RPMI8226 (cell line): ENCODE measurements around the gene FOXP4.

Experiments
- DNase-seq: peaks from one replicate; pipeline ENCODE4 v3.0.0-alpha.2; 2015

Gene FOXP4

GRCh38 chr6:41634657-41635056 lies 88.5 kb downstream of the FOXP4 start:
- no peak for DNase-seq

GRCh38 chr6:41635365-41635764 lies 89.2 kb downstream of the FOXP4 start:
- no peak for DNase-seq

DNA sequence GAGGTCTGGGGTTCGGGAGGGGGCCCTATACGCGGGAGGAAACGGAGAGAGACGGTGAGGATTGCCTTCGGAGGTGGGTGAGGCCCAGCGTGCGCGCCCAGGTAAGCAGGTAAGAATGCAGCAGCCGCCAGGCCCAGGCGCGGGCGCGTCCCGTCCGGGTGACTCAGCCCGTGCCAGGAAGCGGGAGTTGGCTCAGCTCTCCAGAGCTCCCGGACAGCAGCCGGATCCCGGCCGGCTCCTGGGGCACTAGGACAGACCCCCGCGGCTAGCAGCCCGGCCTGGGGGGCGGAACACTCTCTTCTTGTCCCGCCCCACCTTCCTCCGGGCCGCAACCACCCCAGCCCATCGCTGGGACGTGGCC lies 90.6 kb downstream of the FOXP4 start:
- DNase-seq: no peak

- DNase-seq: no peak
Observed at GRCh38 chr6:41637194-41638001, 91.2 kb downstream of the FOXP4 start.

GRCh38 chr6:41638002-41638934 lies 92.1 kb downstream of the FOXP4 start, which contains the start of gene MDFI:
TSS of gene MDFI (plus strand) at chr6:41638468. CDS start at chr6:41638750, 282 bp downstream.
- no peak for DNase-seq

DNA sequence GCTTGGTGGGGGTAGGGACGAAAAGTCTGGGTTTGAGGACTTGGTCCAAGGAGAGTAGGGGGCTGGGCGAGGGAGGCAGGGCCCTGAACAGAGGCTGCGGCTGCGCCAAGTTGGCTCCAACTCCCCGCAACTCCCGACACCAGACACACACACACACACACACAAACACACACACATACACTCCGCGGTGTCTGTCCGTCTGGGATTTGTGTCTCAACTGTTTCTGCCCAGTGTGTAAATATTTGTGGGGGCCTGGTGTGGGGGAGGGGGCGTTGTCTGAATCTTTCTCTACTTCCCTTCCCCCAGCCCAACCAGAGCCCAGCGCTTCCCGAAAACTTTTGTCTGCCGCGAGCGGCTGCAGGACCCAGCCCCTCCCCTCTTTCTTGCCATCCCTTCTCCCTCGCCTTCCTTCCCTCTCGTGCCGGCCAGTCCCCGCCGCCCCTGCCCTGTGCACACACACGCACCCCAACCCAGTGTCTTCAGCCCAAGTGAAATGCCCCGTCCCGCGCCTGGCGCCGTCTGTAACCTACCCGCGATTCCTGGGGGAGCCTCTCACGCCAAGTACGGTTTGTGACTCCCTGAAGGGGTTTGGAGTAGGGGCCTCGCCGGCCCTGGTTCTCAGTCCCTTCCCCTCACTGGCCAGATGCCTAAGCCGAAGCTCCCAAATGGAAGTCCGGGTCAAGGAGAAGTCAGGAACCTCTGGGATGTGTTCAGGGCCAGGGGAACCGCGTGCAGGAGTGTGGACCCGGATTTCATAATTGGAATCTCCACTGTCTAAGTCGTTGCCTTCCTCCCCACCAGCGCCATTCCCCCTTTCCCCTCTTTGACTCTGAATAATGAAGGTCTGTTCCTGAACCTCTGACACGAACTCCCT lies 93.0 kb downstream of the FOXP4 start:
- no peak for DNase-seq

DNA sequence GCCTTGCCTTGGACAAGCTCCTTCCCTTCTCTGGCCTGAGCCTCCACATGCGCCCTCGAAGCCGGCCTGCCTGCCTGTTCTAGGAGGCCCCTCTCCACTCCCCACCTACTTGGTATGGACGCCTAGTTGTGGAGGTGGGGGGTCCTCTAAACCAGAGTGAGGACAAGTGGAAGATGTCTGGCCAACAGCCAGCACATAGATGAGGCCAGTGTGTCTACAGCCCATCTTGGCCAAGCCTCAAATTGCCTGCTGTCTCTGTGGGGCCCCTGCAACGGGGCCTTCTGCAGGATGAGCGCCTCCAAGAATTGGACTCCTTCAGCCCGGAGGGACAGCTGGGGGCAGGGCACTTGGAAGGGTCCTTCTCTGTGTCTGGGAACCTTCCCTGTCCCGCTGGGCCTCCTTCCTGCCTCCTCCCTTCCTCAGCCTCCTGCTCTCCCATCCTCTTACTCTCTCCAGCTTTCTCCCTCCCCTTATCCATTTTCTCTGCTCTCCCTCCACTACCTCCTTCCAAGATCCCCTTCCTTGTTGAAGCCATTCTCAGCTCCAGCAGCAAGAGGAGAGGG lies 93.7 kb downstream of the FOXP4 start:
- no peak for DNase-seq

GRCh38 chr6:41640426-41640825 lies 94.2 kb downstream of the FOXP4 start:
- no peak for DNase-seq

DNA sequence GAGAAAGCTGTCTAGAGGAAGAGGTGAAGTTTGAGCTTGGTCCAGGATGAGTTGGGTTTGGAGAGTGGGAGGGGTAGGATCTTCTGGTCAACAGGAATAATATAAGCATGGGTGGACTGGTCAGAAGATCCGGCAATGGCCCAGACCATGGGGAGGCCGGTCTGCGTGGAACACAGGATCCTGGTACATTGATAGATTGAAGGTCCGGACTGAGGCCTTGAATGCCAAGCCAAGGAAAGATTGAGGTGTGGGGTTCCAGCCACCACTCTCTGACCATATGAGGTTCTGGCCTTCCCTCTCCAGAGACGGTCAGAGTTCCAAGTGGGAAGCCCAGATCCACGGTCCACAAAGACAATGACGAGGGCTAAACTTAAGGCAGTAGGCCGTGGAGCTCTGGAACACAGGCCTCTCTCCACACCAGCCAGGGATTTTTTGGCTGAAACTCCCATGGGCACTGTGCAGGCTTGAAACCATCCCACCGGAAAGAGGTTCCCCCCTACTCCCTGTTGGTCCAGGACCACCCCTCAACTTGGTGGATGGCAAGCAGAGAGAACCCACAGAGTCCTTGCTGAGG lies 95.3 kb downstream of the FOXP4 start:
- DNase-seq: no peak

DNA sequence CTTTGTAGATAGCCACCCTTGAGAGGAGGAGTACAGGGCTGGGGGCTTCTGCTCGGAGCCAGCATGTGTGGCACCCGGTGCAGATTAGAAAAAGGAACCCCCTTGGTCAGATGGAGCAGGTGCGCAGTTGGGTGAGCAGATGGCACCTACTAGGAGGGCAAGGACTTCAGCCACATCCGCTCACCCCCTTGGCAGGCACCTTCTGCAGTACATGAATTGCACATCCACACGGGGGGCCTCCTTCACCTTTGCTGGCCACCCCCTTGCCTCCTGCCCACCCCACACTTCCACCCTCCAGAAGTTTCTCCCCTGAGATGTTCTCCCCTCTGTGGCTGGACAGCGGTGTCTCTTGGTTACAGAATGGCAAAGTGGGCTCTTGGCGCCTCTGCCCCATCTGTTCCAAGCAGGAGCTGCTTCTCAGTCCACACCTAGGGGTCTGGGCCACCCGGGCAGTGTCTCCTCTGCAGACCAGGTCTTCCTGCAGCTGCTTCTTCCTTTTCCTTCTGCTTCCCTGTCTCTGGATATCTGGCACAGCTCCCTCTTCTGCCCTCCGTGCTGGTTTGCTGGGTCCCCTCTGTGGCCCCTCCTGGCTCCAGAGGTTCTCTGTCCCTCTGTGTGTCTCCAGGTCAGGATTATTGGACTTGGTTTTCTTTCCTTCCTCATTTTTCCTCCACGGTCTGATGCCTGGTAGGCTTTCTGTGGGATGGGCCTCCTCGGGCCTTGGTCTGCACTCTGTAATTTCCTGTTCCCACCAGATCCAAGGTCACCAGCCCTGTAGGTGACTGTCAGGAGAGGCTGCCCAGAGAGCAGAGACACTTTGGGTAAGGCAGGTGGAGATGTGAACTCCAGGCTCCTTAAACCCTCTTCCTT lies 96.1 kb downstream of the FOXP4 start:
- DNase-seq: no peak

GRCh38 chr6:41642960-41643898 lies 97.0 kb downstream of the FOXP4 start:
- no peak for DNase-seq

GRCh38 chr6:41643899-41644269 lies 97.7 kb downstream of the FOXP4 start:
- no peak for DNase-seq

- no peak for DNase-seq
Observed at GRCh38 chr6:41644297-41644879, 98.2 kb downstream of the FOXP4 start.

DNA sequence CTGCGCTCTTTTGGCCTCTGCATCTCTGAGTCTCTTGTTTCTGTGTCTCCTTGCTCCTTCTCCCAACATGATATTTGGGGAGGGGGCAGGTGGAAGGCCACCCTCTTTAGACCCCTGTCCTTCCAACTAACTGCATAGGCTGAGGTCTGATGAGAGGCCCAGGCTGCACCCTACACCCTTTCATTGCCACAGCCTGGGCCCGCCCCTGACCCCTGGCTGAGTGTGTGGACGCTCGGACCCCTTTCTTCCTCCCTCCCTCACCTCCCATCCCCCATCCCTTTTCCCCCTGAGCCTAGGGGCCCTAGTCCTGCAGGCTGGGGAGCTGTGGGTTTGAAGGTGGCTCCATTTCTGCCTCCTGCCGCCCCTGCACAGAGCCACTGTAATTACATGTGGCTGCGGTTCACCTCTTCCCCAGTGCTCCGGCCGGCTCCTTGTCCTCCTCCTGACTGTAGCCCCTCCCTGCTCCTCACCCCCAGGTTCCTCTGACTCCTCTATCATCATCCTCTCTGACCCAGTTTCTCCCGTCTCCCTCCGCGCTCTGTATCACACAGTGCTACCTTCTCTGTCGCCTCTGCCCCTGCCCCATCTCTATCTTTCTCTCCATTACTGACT lies 98.9 kb downstream of the FOXP4 start:
- DNase-seq: no peak

DNA sequence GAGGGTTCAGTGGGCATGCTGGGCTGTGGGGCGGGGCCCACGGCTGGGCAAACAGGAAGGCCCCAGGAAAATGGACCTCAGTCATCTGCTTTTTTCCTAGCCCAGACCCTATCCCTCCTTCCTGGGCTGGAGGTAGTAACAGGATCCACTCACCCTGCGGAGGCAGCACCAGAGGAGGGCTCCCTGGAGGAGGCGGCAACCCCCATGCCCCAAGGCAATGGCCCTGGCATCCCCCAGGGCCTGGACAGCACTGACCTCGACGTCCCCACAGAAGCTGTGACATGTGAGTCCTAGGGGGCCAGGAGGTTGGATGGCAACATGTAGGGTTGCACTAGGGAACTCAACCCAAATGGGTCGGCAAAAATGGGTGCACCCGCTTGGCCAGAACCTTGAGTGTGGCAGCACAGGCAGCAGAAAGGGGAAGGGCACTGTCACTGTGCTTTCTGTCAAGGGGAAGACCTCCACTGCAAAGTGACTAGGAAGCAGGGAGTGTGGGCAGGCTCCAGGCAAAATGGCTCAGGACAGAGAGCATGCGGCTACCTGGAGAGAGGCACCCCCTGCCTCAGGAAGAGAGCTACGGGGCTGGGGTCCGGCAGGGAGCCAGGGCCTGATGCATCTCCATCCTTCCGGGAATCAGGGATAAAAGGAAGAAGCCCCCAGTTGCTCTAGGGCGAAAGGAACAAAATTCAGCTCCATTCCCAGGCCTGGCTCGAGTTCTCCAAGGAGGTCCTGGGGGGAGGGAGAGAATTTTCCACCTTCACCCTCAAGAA lies 100.0 kb downstream of the FOXP4 start:
- DNase-seq: no peak

GRCh38 chr6:41647061-41647511 lies 100.9 kb downstream of the FOXP4 start:
- DNase-seq: no peak

DNA sequence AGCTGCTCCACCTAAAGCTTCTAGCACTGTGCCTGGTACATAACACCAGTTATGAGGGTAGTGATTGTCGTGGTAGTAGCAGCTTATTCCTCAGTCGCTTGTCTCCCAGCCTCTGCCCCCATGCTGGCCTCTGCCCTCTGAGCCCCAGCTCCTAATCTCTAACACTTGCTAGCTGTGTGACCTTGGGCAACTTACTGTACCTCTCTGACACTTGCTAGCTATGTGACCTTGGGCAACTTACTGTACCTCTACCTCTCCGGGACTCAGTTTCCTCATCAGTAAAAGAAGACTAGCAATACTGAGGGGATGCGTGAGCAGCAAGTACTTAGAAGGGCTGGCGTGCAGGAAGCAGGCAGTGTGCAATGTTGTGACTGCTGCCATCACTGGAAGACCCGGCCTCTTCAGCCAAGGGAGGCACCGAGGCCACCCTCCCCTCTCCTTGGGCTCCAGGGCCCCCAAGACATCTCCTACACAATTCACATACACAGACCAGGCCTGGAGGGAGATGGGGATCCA lies 101.9 kb downstream of the FOXP4 start:
- DNase-seq: no peak

DNA sequence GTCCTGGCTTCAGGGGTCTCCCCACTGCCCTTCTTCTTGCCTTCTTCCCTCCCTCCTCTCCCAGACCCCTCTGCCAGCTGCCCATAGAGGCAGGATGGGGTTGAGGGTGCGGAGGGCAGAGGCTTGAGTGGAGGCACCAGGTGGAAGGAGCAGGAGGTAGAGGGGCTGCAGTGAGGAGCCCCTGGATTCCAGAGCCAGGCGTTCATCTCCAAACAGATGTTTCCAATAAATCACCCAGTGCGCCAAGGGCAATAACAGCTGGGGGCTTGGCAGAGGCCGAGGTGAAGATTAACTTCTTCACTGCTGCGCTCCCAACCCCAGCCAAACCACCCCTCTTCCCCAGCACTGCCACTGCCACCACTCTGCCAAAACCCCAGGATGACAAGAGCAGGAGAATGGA lies 102.7 kb downstream of the FOXP4 start:
- DNase-seq: no peak
